Ureter (tissue), 1 donor: Measurements from ENCODE around the gene XRN2. TPM values are rescaled to one million over a fixed set of nuclear protein-coding genes. Genes with fewer than 3 reads are reported as not detected.
"Not testable (repeated sequence)": the region's sequence is repeated elsewhere in the genome, so short reads cannot be mapped to it uniquely, and the experiment has no call there.

Experiments
- DNase-seq: peaks from one replicate; pipeline ENCODE4 v3.0.0-alpha.2; 2020; ENCODE audit warnings: low spot score
- total RNA-seq: library from RNA; stranded (reverse); gene quantifications from one replicate; pipeline ENCODE4 v1.2.4, GENCODE V29; 2023
- donor health status: DM: yes; HTN: yes; CAD: no.

The XRN2 gene
- total RNA-seq, 1 donor from 2014 or later: 59.0 TPM

- no peak for DNase-seq
These were observed 41.2 kb downstream of the XRN2 start for GRCh38 chr20:21344206-21344900.

- DNase-seq: no peak
These were observed 41.8 kb downstream of the XRN2 start for GRCh38 chr20:21344961-21345360.

- no peak for DNase-seq
These were observed 49.6 kb downstream of the XRN2 start for GRCh38 chr20:21352703-21353102.

- no peak for DNase-seq
These were observed 50.1 kb downstream of the XRN2 start for GRCh38 chr20:21353236-21353635.

GRCh38 chr20:21355981-21356380 is 52.9 kb downstream of the XRN2 start:
- no peak for DNase-seq

GRCh38 chr20:21356386-21356785 is 53.3 kb downstream of the XRN2 start:
- DNase-seq: no peak

- DNase-seq: no peak
These were observed 54.7 kb downstream of the XRN2 start for GRCh38 chr20:21357844-21358243.

GRCh38 chr20:21358737-21359136 is 55.6 kb downstream of the XRN2 start:
- DNase-seq: no peak

- DNase-seq: no peak
These were observed 57.6 kb downstream of the XRN2 start for GRCh38 chr20:21360705-21361104.

GRCh38 chr20:21361266-21361665 is 58.1 kb downstream of the XRN2 start:
- DNase-seq: no peak

GRCh38 chr20:21364413-21364812 is 61.3 kb downstream of the XRN2 start:
- DNase-seq: no peak

GRCh38 chr20:21365771-21366170 is 62.6 kb downstream of the XRN2 start:
- no peak for DNase-seq

- DNase-seq: not testable (repeated sequence)
These were observed 63.1 kb downstream of the XRN2 start for GRCh38 chr20:21366273-21366672.

GRCh38 chr20:21368791-21369190 is 65.7 kb downstream of the XRN2 start:
- DNase-seq: no peak

- DNase-seq: no peak
These were observed 68.1 kb downstream of the XRN2 start for GRCh38 chr20:21371193-21371592.

GRCh38 chr20:21372016-21372415 is 68.9 kb downstream of the XRN2 start:
- no peak for DNase-seq

- DNase-seq: no peak
These were observed 70.3 kb downstream of the XRN2 start for GRCh38 chr20:21373436-21373835.

- DNase-seq: no peak
These were observed 73.5 kb downstream of the XRN2 start for GRCh38 chr20:21376626-21377025.

GRCh38 chr20:21377701-21378100 is 74.6 kb downstream of the XRN2 start:
- DNase-seq: no peak

GRCh38 chr20:21378259-21378658 is 75.1 kb downstream of the XRN2 start:
- no peak for DNase-seq

GRCh38 chr20:21380711-21381110 is 77.6 kb downstream of the XRN2 start:
- DNase-seq: no peak

GRCh38 chr20:21381619-21382018 is 78.5 kb downstream of the XRN2 start:
- no peak for DNase-seq

- no peak for DNase-seq
These were observed 81.3 kb downstream of the XRN2 start for GRCh38 chr20:21384308-21384892.

GRCh38 chr20:21386111-21386510 is 83.0 kb downstream of the XRN2 start:
- no peak for DNase-seq
